Vagina (tissue), 2 donors: ENCODE results near the gene SLBP. TPM values are rescaled to one million over a fixed set of nuclear protein-coding genes. Genes with fewer than 3 reads are reported as not detected.

Experiments used
- DNase-seq, 2 donors: peaks; one replicate each; pipeline ENCODE4 v3.0.0-alpha.2; 2017; ENCODE audit errors: extremely low spot score in 2 of 2
- H3K27ac ChIP-seq: fragments of 200-600 bp; sonication (generic); one replicate; pipeline ENCODE4 v1.5.1; 2019
- H3K27me3 ChIP-seq: fragments of 200-600 bp; sonication (generic); one replicate; pipeline ENCODE4 v1.5.1; 2019
- H3K36me3 ChIP-seq, 2 donors: fragments of 200-600 bp; sonication (generic); one replicate each; pipeline ENCODE4 v1.5.1; 2017 to 2019
- H3K4me1 ChIP-seq: fragments of 200-600 bp; sonication (generic); one replicate; pipeline ENCODE4 v1.5.1; 2019
- H3K4me3 ChIP-seq, 2 donors: fragments of 200-600 bp; sonication (generic); 1 replicate in 1 of 2; 2 replicates in 1 of 2; pipeline ENCODE4 v1.5.1; 2016 to 2019
- H3K9me3 ChIP-seq: fragments of 200-600 bp; sonication (generic); one replicate; pipeline ENCODE4 v1.5.1; 2019
- POLR2A ChIP-seq, 2 donors: fragments of 450-650 bp; IDR thresholded peaks; one replicate each; pipeline ENCODE4 v1.6.1; 2017; ENCODE audit warnings: antibody characterized with exemption in 2 of 2, mild to moderate bottlenecking in 2 of 2, moderate library complexity in 2 of 2
- POLR2AphosphoS5 ChIP-seq, 2 donors: sonication (generic); formaldehyde crosslinking; IDR thresholded peaks; one replicate each; pipeline ENCODE4 v1.9.0; 2017; ENCODE audit warnings: antibody characterized with exemption in 2 of 2, mild to moderate bottlenecking in 2 of 2, low read depth in 1 of 2; ENCODE audit not compliant: insufficient read depth in 1 of 2
- intact Hi-C: fragments of 100-400 bp; cut with DNase I; formaldehyde crosslinking; loops from one replicate; pipeline ENCODE4 v1.15.1; 2023
- total RNA-seq: library from RNA; depleted of rRNA; stranded (reverse); fragments of >200 nt; gene quantifications from one replicate; pipeline ENCODE4 v1.2.3, GENCODE V29; 2016
- TF ChIP-seq, protein P1 (sequence below), 3 experiments: fragments of 450-650 bp in 2 of 3; fragments of 200-600 bp in 1 of 3; sonication (generic) in 1 of 3; IDR thresholded peaks; one replicate each; pipeline ENCODE4 v1.5.1; 2017 to 2019; ENCODE audit warnings: antibody characterized with exemption in 3 of 3, mild to moderate bottlenecking in 2 of 3, moderate library complexity in 2 of 3

The SLBP gene
- total RNA-seq, 1 donor from 2014 or later = 49.6 TPM

- Histone ChIP-seq H3K36me3 (no peaks in the 10 kb centered on the region), H3K4me1 (peaks cover 55% of the 10 kb centered on the region), H3K9me3 (no peaks in the 10 kb centered on the region), H3K27me3 (no peaks in the 10 kb centered on the region), H3K27ac (peak overlapping the region; percentile 61), H3K4me3 (no peak overlapping the region)
- TF ChIP-seq, protein P1, sequence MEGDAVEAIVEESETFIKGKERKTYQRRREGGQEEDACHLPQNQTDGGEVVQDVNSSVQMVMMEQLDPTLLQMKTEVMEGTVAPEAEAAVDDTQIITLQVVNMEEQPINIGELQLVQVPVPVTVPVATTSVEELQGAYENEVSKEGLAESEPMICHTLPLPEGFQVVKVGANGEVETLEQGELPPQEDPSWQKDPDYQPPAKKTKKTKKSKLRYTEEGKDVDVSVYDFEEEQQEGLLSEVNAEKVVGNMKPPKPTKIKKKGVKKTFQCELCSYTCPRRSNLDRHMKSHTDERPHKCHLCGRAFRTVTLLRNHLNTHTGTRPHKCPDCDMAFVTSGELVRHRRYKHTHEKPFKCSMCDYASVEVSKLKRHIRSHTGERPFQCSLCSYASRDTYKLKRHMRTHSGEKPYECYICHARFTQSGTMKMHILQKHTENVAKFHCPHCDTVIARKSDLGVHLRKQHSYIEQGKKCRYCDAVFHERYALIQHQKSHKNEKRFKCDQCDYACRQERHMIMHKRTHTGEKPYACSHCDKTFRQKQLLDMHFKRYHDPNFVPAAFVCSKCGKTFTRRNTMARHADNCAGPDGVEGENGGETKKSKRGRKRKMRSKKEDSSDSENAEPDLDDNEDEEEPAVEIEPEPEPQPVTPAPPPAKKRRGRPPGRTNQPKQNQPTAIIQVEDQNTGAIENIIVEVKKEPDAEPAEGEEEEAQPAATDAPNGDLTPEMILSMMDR (IDR thresholded peaks at IDR 0.05) = no peak
- TF ChIP-seq POLR2AphosphoS5 (IDR thresholded peaks at IDR 0.05; ENCODE audit: insufficient read depth in 1 of 2, low read depth in 1 of 2) (no peak), POLR2A (IDR thresholded peaks at IDR 0.05) (no peak)
- intact Hi-C loops = no loop called here
- DNase-seq = no peak
Measured at GRCh38 chr4:1759170-1759817, 47.2 kb upstream of the SLBP start.

GRCh38 chr4:1758306-1759121 lies 46.4 kb upstream of the SLBP start:
- H3K9me3 ChIP-seq = no peaks in the 10 kb centered on the region
- DNase-seq = no peak
- intact Hi-C loops = no loop called here
- H3K36me3 ChIP-seq = no peaks in the 10 kb centered on the region
- H3K4me1 ChIP-seq = peaks cover 55% of the 10 kb centered on the region
- TF ChIP-seq, protein P1 (IDR thresholded peaks at IDR 0.05) = no peak
- TF ChIP-seq POLR2A (IDR thresholded peaks at IDR 0.05) (no peak), POLR2AphosphoS5 (IDR thresholded peaks at IDR 0.05; ENCODE audit: insufficient read depth in 1 of 2, low read depth in 1 of 2) (peak in 1 of 2 donors; percentile 45)
- H3K27ac ChIP-seq = peak overlapping the region; percentile 61
- H3K27me3 ChIP-seq = no peaks in the 10 kb centered on the region
- no peak overlapping the region for H3K4me3 ChIP-seq

- Histone ChIP-seq H3K4me1 (peaks cover 57% of the 10 kb centered on the region), H3K9me3 (no peaks in the 10 kb centered on the region), H3K27me3 (no peaks in the 10 kb centered on the region), H3K27ac (peak overlapping the region; percentile 61), H3K36me3 (no peaks in the 10 kb centered on the region), H3K4me3 (no peak overlapping the region)
- DNase-seq = no peak
- TF ChIP-seq POLR2AphosphoS5 (IDR thresholded peaks at IDR 0.05; ENCODE audit: insufficient read depth in 1 of 2, low read depth in 1 of 2) (no peak), POLR2A (IDR thresholded peaks at IDR 0.05) (no peak)
- TF ChIP-seq, protein P1 (IDR thresholded peaks at IDR 0.05) = no peak
- intact Hi-C loops = no loop called here
Measured at GRCh38 chr4:1757836-1758235, 45.7 kb upstream of the SLBP start.

DNA sequence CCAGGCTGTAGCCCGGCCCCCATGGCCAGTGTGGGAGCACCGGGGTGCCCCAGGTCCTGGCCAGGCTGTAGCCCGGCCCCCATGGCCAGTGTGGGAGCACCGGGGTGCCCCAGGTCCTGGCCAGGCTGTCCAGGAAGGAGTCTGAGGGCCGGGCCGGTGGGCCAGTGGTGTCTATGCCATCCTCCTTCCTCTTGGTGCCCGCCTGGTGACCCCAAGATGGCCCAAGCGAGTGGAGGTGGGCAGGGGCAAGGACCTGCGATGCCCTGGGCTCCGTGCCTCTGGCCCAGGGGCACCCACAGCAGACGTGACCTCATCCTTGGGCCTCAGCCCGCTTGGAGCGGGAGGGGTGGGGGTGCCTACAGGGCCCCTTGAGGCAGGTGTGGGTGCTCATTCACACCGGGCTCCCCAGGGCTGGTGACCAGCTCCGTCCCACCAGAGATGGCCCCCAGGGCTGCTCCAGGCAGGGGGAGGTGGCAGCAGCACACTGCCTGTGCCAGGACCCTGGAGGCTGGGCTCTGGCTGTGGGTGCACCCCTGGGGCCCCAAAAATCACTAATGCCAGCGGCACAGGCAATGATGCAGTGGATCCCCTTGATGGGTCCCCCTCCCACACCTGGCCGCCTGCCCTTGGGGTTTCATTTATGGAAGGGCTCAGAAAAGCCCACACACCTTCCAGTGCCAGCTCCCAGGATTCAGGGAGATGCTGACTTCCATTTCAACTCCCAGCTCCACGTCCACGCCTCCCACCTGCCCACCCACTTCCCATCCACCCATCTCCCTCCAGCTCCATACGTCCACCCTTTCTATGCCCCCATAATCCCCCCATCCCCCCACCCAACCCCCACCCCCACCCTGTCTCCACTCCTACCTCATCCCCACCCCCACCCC lies 45.0 kb upstream of the SLBP start:
- intact Hi-C loops = no loop called here
- no peak overlapping the region for H3K27ac ChIP-seq
- DNase-seq = no peak
- H3K4me3 ChIP-seq = no peak overlapping the region
- H3K4me1 ChIP-seq = peaks cover 64% of the 10 kb centered on the region
- no peaks in the 10 kb centered on the region for H3K36me3 ChIP-seq
- H3K9me3 ChIP-seq = no peaks in the 10 kb centered on the region
- no peak for TF ChIP-seq POLR2A (IDR thresholded peaks at IDR 0.05)
- TF ChIP-seq POLR2AphosphoS5 (IDR thresholded peaks at IDR 0.05; ENCODE audit: insufficient read depth in 1 of 2, low read depth in 1 of 2) = no peak
- TF ChIP-seq, protein P1 (IDR thresholded peaks at IDR 0.05) = no peak
- H3K27me3 ChIP-seq = no peaks in the 10 kb centered on the region
